Peyer's patch (tissue), 4 donors: Measurements from ENCODE around the gene ACTG2. TPM values are rescaled to one million over a fixed set of nuclear protein-coding genes. Genes with fewer than 3 reads are reported as not detected.

Experiments used
- DNase-seq, 3 donors: peaks; one replicate each; pipeline ENCODE4 v3.0.0-alpha.2; 2017 to 2019
- H3K27ac ChIP-seq, 4 donors: fragments of 200-600 bp; sonication (generic); one replicate each; pipeline ENCODE4 v1.5.1; 2016 to 2019
- H3K27me3 ChIP-seq, 2 donors: fragments of 200-600 bp; sonication (generic); one replicate each; pipeline ENCODE4 v1.5.1; 2019
- H3K36me3 ChIP-seq, 3 donors: fragments of 200-600 bp; sonication (generic); one replicate each; pipeline ENCODE4 v1.5.1; 2016 to 2019
- H3K4me1 ChIP-seq, 4 donors: fragments of 200-600 bp; sonication (generic); one replicate each; pipeline ENCODE4 v1.5.1; 2016 to 2019
- H3K4me3 ChIP-seq, 4 donors: fragments of 200-600 bp; sonication (generic); 1 replicate in 3 of 4; 2 replicates in 1 of 4; pipeline ENCODE4 v1.5.1; 2016 to 2019; ENCODE audit warnings: mild to moderate bottlenecking in 1 of 4
- H3K9me3 ChIP-seq, 4 donors: fragments of 200-600 bp; sonication (generic); one replicate each; pipeline ENCODE4 v1.5.1; 2016 to 2019; ENCODE audit warnings: mild to moderate bottlenecking in 1 of 4
- POLR2A ChIP-seq, 2 donors: fragments of 450-650 bp; IDR thresholded peaks; one replicate each; pipeline ENCODE4 v1.5.1; 2017; ENCODE audit warnings: antibody characterized with exemption in 2 of 2, mild to moderate bottlenecking in 2 of 2, moderate library complexity in 2 of 2
- total RNA-seq, 4 donors: library from RNA; depleted of rRNA; stranded (reverse); fragments of >200 nt; gene quantifications; one replicate each; pipeline ENCODE4 v1.1.0, GENCODE V29; 2016
- TF ChIP-seq, protein P1 (sequence below), 6 experiments: fragments of 450-650 bp in 4 of 6; fragments of 200-600 bp in 2 of 6; sonication (generic) in 1 of 6; IDR thresholded peaks; one replicate each; pipeline ENCODE4 v1.5.1; 2017 to 2019; ENCODE audit warnings: antibody characterized with exemption in 6 of 6, mild to moderate bottlenecking in 3 of 6, moderate library complexity in 1 of 6

ACTG2 gene
- total RNA-seq, 4 donors from 2014 or later: 27.5 to 140 (median 40.0) TPM

DNA sequence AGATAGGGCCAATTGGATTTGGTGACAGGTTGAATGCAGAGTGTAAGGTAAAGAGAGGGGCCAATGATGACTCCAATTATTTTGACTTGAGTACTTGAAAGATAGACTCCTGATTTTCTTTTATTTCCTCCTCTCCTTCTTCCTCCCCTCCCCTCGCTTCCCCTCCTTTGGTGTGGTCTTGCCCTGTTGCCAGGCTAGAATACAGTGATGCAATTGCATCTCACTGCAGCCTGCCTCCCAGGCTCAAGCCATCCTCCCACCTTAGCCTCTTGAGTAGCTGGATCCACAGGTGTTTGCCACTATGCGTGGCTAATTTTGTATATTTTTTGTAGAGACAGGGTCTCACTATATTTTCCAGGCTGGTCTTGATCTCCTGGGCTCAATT lies 36.1 kb downstream of the ACTG2 start:
- Histone ChIP-seq H3K4me3 (no peak overlapping the region), H3K9me3 (no peaks in the 10 kb centered on the region), H3K4me1 (peaks cover 7 to 34% (median 10%) of the 10 kb centered on the region in 4 donors), H3K36me3 (peaks cover 0 to 13% (median 0%) of the 10 kb centered on the region in 3 donors), H3K27me3 (no peaks in the 10 kb centered on the region), H3K27ac (peak overlapping the region in 1 of 4 donors; percentile 92)
- TF ChIP-seq, protein P1, sequence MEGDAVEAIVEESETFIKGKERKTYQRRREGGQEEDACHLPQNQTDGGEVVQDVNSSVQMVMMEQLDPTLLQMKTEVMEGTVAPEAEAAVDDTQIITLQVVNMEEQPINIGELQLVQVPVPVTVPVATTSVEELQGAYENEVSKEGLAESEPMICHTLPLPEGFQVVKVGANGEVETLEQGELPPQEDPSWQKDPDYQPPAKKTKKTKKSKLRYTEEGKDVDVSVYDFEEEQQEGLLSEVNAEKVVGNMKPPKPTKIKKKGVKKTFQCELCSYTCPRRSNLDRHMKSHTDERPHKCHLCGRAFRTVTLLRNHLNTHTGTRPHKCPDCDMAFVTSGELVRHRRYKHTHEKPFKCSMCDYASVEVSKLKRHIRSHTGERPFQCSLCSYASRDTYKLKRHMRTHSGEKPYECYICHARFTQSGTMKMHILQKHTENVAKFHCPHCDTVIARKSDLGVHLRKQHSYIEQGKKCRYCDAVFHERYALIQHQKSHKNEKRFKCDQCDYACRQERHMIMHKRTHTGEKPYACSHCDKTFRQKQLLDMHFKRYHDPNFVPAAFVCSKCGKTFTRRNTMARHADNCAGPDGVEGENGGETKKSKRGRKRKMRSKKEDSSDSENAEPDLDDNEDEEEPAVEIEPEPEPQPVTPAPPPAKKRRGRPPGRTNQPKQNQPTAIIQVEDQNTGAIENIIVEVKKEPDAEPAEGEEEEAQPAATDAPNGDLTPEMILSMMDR (IDR thresholded peaks at IDR 0.05): no peak
- TF ChIP-seq POLR2A (IDR thresholded peaks at IDR 0.05): no peak
- no peak for DNase-seq

DNA sequence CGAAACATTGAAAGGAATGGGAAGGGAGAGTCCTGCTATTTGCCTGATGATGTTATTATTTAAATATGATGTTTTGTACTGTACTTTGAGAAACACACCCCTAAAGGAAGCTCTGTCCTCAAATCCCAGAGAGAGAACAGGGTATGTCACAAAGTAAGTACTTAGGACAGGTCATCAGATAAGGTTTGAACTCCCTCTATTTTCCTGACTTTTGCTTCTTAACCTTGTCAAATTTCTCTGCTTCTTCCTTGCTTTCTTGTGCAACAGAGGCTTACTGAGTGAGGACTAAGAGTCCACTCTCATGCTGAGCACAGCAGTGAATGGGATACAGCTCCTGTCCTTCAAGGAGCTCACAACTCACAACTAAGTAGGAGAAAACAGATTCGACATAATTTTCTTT lies 37.6 kb downstream of the ACTG2 start:
- no peaks in the 10 kb centered on the region for H3K27me3 ChIP-seq
- DNase-seq: no peak
- TF ChIP-seq, protein P1 (IDR thresholded peaks at IDR 0.05): no peak
- TF ChIP-seq POLR2A (IDR thresholded peaks at IDR 0.05): no peak
- H3K27ac ChIP-seq: no peak overlapping the region
- no peak overlapping the region for H3K4me3 ChIP-seq
- no peaks in the 10 kb centered on the region for H3K9me3 ChIP-seq
- H3K36me3 ChIP-seq: peaks cover 0 to 13% (median 0%) of the 10 kb centered on the region in 3 donors
- H3K4me1 ChIP-seq: peaks cover 7 to 34% (median 10%) of the 10 kb centered on the region in 4 donors

DNA sequence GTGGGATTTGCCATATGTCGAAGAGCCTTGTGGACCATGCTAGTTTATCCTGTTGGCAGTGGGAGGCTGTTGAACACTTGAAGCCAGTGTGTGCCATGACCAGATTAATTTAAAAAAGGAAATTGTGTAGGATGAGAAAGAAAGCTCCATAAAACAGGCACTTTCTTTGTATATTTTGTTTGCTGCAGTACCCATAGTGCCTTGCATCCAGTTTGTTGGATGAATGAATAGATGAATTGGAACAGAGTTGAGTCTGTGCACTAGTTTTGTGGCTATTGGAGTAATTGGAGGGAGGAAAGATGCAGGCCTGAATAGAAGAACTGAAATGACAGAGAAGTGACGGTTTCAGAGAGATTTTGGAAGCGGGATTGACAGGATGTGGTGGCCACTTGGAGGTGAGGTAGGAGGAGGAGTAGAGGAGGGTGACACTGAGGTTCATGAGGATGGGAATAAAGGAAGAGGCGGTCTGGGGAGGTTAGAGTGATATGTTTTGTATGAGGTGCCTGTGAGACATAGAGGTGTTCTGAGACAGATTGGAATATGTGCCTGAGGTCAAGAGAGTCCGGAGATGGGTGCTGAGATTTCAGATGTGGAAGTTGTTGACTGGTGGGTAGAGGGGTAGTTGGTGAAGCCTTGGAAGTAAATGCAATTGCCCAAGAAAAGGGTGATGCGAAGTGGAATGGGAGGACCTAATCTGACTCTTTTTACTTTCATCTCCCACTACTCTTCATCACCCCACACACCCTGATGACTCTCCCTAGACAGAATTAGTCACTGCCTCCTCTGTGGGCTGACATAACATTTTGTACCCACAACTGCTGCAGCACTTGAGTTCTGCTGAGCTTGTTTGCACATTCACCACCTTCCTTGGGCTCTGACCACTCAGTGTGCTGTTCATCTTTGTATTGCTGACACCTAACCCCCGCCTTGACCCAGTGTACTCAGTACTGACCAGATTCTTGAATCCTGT lies 39.0 kb downstream of the ACTG2 start:
- no peak for DNase-seq
- H3K4me3 ChIP-seq: no peak overlapping the region
- TF ChIP-seq, protein P1 (IDR thresholded peaks at IDR 0.05): no peak
- TF ChIP-seq POLR2A (IDR thresholded peaks at IDR 0.05): no peak
- no peak overlapping the region for H3K27ac ChIP-seq
- H3K27me3 ChIP-seq: no peaks in the 10 kb centered on the region
- peaks cover 0 to 14% (median 0%) of the 10 kb centered on the region in 3 donors for H3K36me3 ChIP-seq
- H3K9me3 ChIP-seq: no peaks in the 10 kb centered on the region
- peaks cover 7 to 34% (median 10%) of the 10 kb centered on the region in 4 donors for H3K4me1 ChIP-seq

DNA sequence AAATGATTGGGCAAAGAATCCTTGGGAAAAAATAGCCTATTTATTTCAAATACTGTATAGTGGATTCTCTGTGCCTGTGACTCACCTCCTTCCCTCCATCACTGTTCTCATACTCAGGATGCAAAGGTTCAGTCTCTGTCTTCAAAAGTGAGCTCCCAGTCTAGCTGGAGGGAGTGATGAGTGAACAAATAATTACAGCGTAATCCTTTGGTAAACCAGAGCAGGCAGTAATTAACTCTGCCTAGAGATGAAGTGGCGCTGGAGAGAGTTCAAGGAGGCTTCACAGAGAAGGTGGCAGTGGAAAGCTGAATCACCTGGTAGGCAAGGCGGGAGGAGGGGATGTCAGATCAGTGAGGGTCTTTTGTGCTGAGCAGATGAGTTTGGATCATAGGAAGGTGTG lies 40.4 kb downstream of the ACTG2 start:
- DNase-seq: no peak
- TF ChIP-seq POLR2A (IDR thresholded peaks at IDR 0.05): no peak
- TF ChIP-seq, protein P1 (IDR thresholded peaks at IDR 0.05): no peak
- Histone ChIP-seq H3K9me3 (no peaks in the 10 kb centered on the region), H3K4me1 (peaks cover 4 to 25% (median 6%) of the 10 kb centered on the region in 4 donors), H3K27ac (no peak overlapping the region), H3K27me3 (no peaks in the 10 kb centered on the region), H3K4me3 (no peak overlapping the region), H3K36me3 (peaks cover 0 to 18% (median 0%) of the 10 kb centered on the region in 3 donors)

DNA sequence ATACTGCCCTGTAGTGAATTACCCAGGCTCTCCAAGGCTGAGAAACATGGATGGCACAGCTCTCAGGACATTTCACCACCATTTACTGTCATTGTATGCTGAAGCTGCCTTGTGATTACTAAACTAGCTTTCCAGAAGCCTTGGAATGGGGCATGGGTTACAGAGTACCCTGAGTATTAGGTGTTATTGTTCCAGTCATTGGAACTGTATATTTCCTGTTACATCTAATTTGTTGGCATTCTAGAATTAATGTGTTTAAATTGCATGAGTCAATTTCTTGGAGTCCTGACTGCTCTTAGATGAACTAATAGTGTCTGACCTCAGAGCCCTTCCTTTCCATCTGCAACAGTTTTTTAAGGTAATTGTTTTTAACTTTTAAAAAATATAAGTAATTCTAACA lies 42.8 kb downstream of the ACTG2 start:
- no peak for DNase-seq
- H3K9me3 ChIP-seq: no peaks in the 10 kb centered on the region
- H3K27ac ChIP-seq: no peak overlapping the region
- peaks cover 0 to 22% (median 3%) of the 10 kb centered on the region in 3 donors for H3K36me3 ChIP-seq
- peaks cover 0 to 18% (median 0%) of the 10 kb centered on the region in 4 donors for H3K4me1 ChIP-seq
- H3K4me3 ChIP-seq: no peak overlapping the region
- TF ChIP-seq, protein P1 (IDR thresholded peaks at IDR 0.05): no peak
- no peak for TF ChIP-seq POLR2A (IDR thresholded peaks at IDR 0.05)
- no peaks in the 10 kb centered on the region for H3K27me3 ChIP-seq
